Ovary (tissue), 3 donors: ENCODE data around the gene RABGAP1L.

Source experiments
- EP300 ChIP-seq: sonication (generic); formaldehyde crosslinking; IDR thresholded peaks from one replicate; pipeline ENCODE4 v1.6.1; 2017; ENCODE audit warnings: antibody characterized with exemption
- POLR2A ChIP-seq: fragments of 450-650 bp; IDR thresholded peaks from one replicate; pipeline ENCODE4 v1.6.1; 2017; ENCODE audit warnings: antibody characterized with exemption, mild to moderate bottlenecking, moderate library complexity
- TF ChIP-seq, protein P1 (sequence below), 3 donors: fragments of 450-650 bp in 2 of 3; fragments of 200-600 bp in 1 of 3; IDR thresholded peaks; one replicate each; pipeline versions ENCODE4 v1.5.1 to v1.8.0; 2016 to 2022; ENCODE audit warnings: antibody characterized with exemption in 3 of 3, mild to moderate bottlenecking in 1 of 3
- donor health status: DM: no; HTN: no; CAD: no.

DNA sequence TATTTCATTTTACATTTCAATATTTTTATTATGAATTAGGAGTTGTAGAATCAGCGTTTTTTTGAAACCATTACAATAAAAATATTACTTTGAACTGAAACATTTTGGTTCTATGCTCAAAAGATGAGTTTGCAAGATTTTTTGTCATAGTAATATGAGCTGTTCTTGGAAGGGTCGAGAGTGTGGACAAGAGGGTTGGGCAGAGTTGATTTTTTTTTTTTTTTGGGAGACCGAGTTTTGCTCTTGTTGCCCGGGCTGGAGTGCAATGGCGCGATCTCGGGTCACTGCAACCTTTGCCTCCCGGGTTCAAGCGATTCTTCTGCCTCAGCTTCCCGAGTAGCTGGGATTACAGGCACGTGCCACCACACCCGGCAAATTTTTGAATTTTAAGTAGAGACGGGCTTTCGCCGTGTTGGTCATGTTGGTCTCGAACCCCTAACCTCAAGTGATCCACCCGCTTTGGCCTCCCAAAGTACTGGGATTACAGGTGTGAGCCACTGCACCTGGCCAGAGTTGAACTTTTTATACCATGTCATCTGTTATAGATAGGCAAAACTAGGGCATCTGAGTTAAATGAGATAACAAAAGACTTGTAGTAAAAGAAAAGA is 843.7 kb downstream of the RABGAP1L start:
- no peak for TF ChIP-seq POLR2A
- TF ChIP-seq, protein P1, sequence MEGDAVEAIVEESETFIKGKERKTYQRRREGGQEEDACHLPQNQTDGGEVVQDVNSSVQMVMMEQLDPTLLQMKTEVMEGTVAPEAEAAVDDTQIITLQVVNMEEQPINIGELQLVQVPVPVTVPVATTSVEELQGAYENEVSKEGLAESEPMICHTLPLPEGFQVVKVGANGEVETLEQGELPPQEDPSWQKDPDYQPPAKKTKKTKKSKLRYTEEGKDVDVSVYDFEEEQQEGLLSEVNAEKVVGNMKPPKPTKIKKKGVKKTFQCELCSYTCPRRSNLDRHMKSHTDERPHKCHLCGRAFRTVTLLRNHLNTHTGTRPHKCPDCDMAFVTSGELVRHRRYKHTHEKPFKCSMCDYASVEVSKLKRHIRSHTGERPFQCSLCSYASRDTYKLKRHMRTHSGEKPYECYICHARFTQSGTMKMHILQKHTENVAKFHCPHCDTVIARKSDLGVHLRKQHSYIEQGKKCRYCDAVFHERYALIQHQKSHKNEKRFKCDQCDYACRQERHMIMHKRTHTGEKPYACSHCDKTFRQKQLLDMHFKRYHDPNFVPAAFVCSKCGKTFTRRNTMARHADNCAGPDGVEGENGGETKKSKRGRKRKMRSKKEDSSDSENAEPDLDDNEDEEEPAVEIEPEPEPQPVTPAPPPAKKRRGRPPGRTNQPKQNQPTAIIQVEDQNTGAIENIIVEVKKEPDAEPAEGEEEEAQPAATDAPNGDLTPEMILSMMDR (IDR thresholded peaks at IDR 0.05) = no peak
- no peak for TF ChIP-seq EP300
